Panc1 (cell line): Measurements from ENCODE around the gene SHISA9. TPM values are rescaled to one million over a fixed set of nuclear protein-coding genes. Genes with fewer than 3 reads are reported as not detected.

Experiments
- ATAC-seq: fragments of 200-7000 bp; cut with Tn5 transposase; 2 replicates; pipeline ENCODE4 v1.9.1; 2020; ENCODE audit warnings: mild to moderate bottlenecking, moderate library complexity
- BruUV-seq: library from RNA; stranded (reverse); fragments of 400-500 nt; replicated peaks from 2 replicates; lab custom pipeline; 2021; lab: Mats Ljungman, UMichigan
- CTCF ChIA-PET: fragments of 300-600 bp; sonication (Branson Sonifier 250); formaldehyde crosslinking; loops from one replicate; lab custom pipeline; 2022; ENCODE audit warnings: antibody characterized with exemption; lab: Charles Lee
- POLR2A ChIA-PET: fragments of 300-600 bp; sonication (Branson Sonifier 250); formaldehyde crosslinking; loops from one replicate; lab custom pipeline; 2022; ENCODE audit warnings: antibody characterized with exemption; lab: Charles Lee
- DNase-seq: peaks from one replicate; pipeline ENCODE4 v3.0.0-alpha.2; 2010; ENCODE audit warnings: low read depth, low spot score
- H3K27ac ChIP-seq: 2 replicates; pipeline ENCODE4 v1.5.1; 2011; ENCODE audit warnings: mild to moderate bottlenecking, low read length, inconsistent platforms
- H3K27me3 ChIP-seq: fragments of 200-500 bp; sonication (Bioruptor generic); 2 replicates; pipeline ENCODE4 v1.6.0; 2014; ENCODE audit warnings: low read length, inconsistent platforms; ENCODE audit not compliant: control insufficient read depth, insufficient read depth
- H3K36me3 ChIP-seq: fragments of 200-500 bp; sonication (Bioruptor generic); 2 replicates; pipeline ENCODE4 v1.5.1; 2014; ENCODE audit warnings: inconsistent platforms, mild to moderate bottlenecking, low read length, moderate library complexity; ENCODE audit not compliant: control insufficient read depth, insufficient read depth
- H3K4me1 ChIP-seq: 2 replicates; pipeline ENCODE4 v1.5.1; 2011; ENCODE audit warnings: inconsistent platforms, mild to moderate bottlenecking, low read length, moderate library complexity; ENCODE audit not compliant: control insufficient read depth, insufficient read depth
- H3K4me3 ChIP-seq, 2 experiments: 2 replicates each; pipeline ENCODE4 v1.5.1; 2011 to 2012; ENCODE audit warnings: low read depth in 2 of 2, low read length in 2 of 2, mild to moderate bottlenecking in 2 of 2, inconsistent platforms in 1 of 2, moderate library complexity in 1 of 2
- H3K9me3 ChIP-seq: fragments of 200-500 bp; sonication (Bioruptor generic); 2 replicates; pipeline ENCODE4 v1.5.1; 2014; ENCODE audit warnings: low read depth, mild to moderate bottlenecking, inconsistent platforms, low read length, moderate library complexity; ENCODE audit not compliant: control insufficient read depth, insufficient read depth
- POLR2AphosphoS5 ChIP-seq: IDR thresholded peaks from 2 replicates; pipeline ENCODE4 v1.6.1; 2012; ENCODE audit warnings: mild to moderate bottlenecking, low read depth, low read length, moderate library complexity
- SIN3A ChIP-seq: IDR thresholded peaks from 2 replicates; pipeline ENCODE4 v1.6.1; 2012; ENCODE audit warnings: low read depth, mild to moderate bottlenecking, low read length, moderate library complexity, borderline replicate concordance; ENCODE audit not compliant: insufficient read depth
- TCF7L2 ChIP-seq: IDR thresholded peaks from 2 replicates; pipeline ENCODE4 v1.6.1; 2011; ENCODE audit warnings: mild to moderate bottlenecking, low read depth, low read length, inconsistent platforms
- in situ Hi-C: cut with HindIII; loops from 2 replicates; pipeline ENCODE4 v1.10.0; 2016; ENCODE audit warnings: low sequenced_read_pairs, low pct_unique_long_range_greater_than_20kb
- intact Hi-C: fragments of 100-400 bp; cut with micrococcal nuclease; formaldehyde crosslinking; loops from one replicate; pipeline ENCODE4 v1.10.0; 2022; ENCODE audit not compliant: unreplicated experiment
- total RNA-seq: library from RNA; stranded (reverse); gene quantifications from one replicate; pipeline ENCODE4 v1.2.1, GENCODE V29; 2021; ENCODE audit not compliant: unreplicated experiment
- TF ChIP-seq, protein P1 (sequence below): fragments of 450-650 bp; IDR thresholded peaks from 2 replicates; pipeline ENCODE4 v1.5.1; 2017; ENCODE audit warnings: mild to moderate bottlenecking
- TF ChIP-seq, protein P2 (sequence below), 2 experiments: IDR thresholded peaks; 2 replicates each; pipeline ENCODE4 v1.6.1; 2011 to 2012; ENCODE audit warnings: low read depth in 2 of 2, control low read depth in 1 of 2, low read length in 1 of 2, mild to moderate bottlenecking in 1 of 2, moderate library complexity in 1 of 2; ENCODE audit not compliant: insufficient read depth in 1 of 2

SHISA9 gene
- total RNA-seq, 1 experiment from 2014 or later, result 0.10 TPM

DNA sequence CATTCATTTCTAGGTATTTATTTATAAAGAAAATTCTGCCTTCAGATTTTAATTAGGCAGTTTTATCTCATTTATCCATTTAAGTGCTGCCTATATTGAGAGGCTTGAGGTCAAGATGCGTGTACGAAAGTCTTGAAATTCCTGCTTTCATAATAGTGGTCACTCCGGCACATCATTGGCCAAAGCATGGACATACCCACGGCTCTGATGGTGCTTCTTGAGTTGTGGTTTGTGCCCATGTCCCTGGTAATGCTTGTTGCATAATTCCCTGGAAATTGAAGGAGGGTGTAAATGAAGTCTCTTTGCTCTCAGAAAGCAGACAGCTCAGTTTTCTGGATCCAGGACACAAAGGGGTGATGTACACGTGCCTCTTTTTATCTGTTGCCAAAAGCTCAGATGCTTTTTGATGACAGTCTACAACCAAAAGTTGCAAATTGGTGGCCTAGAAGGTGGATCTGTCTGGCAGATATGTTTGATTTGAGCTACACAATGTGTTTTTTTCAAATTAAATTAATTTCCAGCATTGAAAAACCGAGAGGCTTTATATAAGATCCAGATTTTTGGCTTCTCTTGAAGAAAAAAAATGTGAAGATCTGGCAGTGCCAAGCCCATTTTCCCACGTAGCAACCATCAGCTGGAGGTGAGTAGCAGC, 94.4 kb downstream of the SHISA9 start:
- no peak overlapping the region for H3K27ac ChIP-seq
- BruUV-seq, result no TSS peak
- no peaks in the 10 kb centered on the region for H3K4me1 ChIP-seq
- H3K9me3 ChIP-seq, result no peaks in the 10 kb centered on the region
- no peak overlapping the region for H3K4me3 ChIP-seq
- TF ChIP-seq SIN3A (no peak), TCF7L2 (no peak), POLR2AphosphoS5 (no peak)
- TF ChIP-seq, protein P1, sequence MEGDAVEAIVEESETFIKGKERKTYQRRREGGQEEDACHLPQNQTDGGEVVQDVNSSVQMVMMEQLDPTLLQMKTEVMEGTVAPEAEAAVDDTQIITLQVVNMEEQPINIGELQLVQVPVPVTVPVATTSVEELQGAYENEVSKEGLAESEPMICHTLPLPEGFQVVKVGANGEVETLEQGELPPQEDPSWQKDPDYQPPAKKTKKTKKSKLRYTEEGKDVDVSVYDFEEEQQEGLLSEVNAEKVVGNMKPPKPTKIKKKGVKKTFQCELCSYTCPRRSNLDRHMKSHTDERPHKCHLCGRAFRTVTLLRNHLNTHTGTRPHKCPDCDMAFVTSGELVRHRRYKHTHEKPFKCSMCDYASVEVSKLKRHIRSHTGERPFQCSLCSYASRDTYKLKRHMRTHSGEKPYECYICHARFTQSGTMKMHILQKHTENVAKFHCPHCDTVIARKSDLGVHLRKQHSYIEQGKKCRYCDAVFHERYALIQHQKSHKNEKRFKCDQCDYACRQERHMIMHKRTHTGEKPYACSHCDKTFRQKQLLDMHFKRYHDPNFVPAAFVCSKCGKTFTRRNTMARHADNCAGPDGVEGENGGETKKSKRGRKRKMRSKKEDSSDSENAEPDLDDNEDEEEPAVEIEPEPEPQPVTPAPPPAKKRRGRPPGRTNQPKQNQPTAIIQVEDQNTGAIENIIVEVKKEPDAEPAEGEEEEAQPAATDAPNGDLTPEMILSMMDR, result no peak
- TF ChIP-seq, protein P2, sequence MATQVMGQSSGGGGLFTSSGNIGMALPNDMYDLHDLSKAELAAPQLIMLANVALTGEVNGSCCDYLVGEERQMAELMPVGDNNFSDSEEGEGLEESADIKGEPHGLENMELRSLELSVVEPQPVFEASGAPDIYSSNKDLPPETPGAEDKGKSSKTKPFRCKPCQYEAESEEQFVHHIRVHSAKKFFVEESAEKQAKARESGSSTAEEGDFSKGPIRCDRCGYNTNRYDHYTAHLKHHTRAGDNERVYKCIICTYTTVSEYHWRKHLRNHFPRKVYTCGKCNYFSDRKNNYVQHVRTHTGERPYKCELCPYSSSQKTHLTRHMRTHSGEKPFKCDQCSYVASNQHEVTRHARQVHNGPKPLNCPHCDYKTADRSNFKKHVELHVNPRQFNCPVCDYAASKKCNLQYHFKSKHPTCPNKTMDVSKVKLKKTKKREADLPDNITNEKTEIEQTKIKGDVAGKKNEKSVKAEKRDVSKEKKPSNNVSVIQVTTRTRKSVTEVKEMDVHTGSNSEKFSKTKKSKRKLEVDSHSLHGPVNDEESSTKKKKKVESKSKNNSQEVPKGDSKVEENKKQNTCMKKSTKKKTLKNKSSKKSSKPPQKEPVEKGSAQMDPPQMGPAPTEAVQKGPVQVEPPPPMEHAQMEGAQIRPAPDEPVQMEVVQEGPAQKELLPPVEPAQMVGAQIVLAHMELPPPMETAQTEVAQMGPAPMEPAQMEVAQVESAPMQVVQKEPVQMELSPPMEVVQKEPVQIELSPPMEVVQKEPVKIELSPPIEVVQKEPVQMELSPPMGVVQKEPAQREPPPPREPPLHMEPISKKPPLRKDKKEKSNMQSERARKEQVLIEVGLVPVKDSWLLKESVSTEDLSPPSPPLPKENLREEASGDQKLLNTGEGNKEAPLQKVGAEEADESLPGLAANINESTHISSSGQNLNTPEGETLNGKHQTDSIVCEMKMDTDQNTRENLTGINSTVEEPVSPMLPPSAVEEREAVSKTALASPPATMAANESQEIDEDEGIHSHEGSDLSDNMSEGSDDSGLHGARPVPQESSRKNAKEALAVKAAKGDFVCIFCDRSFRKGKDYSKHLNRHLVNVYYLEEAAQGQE (IDR thresholded peaks at IDR 0.05; ENCODE audit: insufficient read depth in 1 of 2, low read depth in 2 of 2, low read length in 1 of 2), result no peak
- DNase-seq (no peak), ATAC-seq (no peak)
- no peaks in the 10 kb centered on the region for H3K27me3 ChIP-seq
- ChIA-PET POLR2A (no interaction called here), CTCF (no interaction called here)
- no peaks in the 10 kb centered on the region for H3K36me3 ChIP-seq
- in situ Hi-C loops, result no loop called here
- intact Hi-C loops, result no loop called here

DNA sequence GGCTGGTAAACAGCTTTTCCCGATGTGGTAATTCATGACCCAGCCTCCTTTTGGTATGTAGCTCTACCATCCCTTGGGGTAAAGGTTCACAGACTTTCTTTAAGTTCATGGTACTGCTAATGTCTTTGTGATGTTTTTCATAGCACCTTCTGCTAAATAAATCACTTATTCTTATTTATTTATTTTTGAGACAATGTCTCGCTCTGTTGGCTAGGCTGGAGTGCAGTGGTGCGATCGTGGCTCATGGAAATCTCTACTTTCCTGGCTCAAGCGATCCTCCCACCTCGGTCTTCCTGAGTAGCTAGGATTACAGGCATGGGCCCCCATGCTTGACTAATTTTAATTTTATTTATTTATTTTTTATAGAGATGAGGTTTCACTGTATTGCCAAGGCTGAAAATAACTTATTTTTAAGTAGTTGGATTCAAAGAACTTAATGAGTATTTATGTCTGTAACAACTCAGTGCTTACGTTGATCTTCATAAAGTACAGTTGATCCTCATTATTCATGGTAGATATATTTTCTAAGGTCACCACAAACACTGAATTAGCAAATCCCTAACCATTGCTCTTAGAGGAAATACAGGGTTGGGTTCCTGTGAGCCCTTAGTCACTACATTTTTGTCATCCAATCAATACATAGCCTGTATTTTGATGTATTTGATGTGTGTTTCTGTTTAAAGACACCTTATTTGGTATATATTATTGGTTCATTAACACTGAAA, 97.1 kb downstream of the SHISA9 start:
- no peaks in the 10 kb centered on the region for H3K27me3 ChIP-seq
- no peak overlapping the region for H3K4me3 ChIP-seq
- no peak for ATAC-seq
- CTCF ChIA-PET, result no interaction called here
- H3K4me1 ChIP-seq, result no peaks in the 10 kb centered on the region
- no peaks in the 10 kb centered on the region for H3K36me3 ChIP-seq
- intact Hi-C loops, result no loop called here
- POLR2A ChIA-PET, result no interaction called here
- TF ChIP-seq POLR2AphosphoS5 (no peak), SIN3A (no peak), TCF7L2 (no peak)
- TF ChIP-seq, protein P2 (IDR thresholded peaks at IDR 0.05; ENCODE audit: insufficient read depth in 1 of 2, low read depth in 2 of 2, low read length in 1 of 2), result no peak
- TF ChIP-seq, protein P1, result no peak
- in situ Hi-C loops, result no loop called here
- no peaks in the 10 kb centered on the region for H3K9me3 ChIP-seq
- no peak overlapping the region for H3K27ac ChIP-seq
- DNase-seq, result no peak
- no TSS peak for BruUV-seq
